NCI-H128 (cell line): ENCODE data around the gene TMEM143.
A peak's percentile ranks its signal among the peaks of the same experiment; 100 is the strongest.
"Not testable (repeated sequence)": the region's sequence is repeated elsewhere in the genome, so short reads cannot be mapped to it uniquely, and the experiment has no call there.

ENCODE experiments used
- DNase-seq: peaks from one replicate; lab custom pipeline; 2025; ENCODE audit not compliant: unreplicated experiment; lab: John Stamatoyannopoulos, UW

TMEM143 gene

DNA sequence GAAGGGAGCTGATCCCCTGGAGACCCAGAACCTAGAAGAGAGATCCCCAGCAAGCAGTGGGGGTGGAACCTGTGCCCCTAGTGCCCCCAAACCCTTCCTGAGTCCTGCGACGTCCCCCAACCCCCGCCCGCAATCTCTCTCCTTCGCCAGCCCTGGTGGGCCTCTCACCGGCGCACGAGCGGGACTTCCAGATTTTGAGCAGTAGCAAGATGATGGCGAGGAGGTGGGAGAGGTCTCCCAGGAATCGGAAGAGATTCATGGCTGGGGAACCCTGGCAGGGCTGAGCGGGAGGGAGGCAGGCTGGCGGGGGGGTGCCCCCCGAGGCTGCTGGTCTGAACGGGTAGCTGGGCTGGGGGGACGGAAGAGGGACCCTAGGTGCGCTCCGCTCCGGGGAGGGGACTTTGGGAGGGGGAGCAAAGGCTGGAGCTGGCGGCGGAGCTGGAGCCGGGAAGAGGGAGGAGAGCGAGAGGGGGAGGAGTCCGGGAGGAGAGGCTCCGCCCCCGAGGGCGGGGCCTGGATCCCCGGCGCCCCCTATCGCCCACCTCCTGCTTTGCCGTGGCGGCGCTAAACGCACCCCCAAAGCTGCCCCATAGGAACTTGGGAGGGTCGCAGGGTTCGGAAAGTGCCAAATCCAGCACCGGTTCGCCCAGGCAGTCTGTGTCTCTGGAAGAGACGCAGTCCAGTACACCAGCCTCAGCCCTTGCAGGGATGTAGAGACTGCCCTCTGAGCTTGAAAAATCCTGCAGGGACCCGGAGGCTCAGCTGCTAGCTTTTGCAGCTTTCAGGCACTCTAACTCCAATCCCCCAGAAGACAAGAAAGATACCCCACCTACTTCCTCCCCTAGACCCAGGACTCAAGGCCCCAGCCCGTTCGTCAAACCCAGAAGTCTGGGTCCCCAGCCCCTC lies 27.6 kb upstream of the TMEM143 start, which contains the start of gene KDELR1:
KDELR1 (minus strand) TSS at position 452 of the 906 bp plus-strand sequence; CDS start at position 259, 193 bp downstream.
- DNase-seq: no peak

- peak; percentile 34 for DNase-seq
Measured at GRCh38 chr19:48390188-48391099, 26.7 kb upstream of the TMEM143 start.

DNA sequence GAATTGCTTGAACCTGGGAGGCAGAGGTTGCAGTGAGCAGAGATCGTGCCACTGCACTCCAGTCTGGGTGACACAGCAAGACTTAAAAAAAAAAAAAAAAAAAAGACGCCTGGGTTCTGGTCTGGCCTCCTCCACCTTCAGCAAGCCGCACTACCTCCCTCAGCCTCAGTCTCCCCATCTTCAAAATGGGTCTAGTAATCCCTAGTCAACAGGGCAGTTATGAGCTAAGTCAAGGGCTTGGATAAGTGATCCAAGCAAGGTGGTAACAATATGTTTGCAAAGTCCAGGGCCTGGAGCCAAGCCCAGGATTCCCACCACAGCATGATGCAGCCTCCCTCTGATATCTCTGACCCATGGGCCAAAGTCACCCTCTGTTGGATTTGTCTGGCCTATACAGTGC lies 23.2 kb upstream of the TMEM143 start:
- DNase-seq: no peak

DNA sequence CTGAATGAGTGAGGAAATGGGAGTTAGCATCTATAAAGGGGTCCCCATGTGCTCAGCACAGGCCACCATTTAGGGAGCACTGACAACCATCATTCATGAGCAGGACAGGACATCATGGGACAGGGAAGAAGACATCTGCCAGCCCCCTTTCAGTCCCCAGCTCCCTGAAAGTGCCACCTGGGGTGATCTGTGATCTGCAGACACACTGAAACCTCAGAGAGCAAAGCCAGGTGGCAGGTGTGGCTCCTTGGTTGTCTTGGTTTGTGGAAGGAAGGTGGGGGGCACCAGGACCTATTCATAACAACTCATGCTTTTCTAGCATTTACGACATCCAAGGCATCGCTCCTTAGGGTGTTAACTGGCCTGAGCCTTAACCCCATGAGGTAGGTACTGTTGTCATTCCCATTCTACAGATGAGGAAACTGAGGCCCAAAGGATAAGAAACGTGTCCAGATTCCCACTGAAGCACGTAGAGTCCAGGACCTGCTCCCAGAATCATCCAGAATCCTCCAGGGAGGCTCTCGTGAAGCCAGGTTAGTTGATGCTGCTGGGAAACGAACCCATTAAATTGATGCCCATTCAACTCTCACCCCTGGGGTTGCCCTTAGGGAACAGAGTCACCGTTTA lies 21.8 kb upstream of the TMEM143 start:
- no peak for DNase-seq

- no peak for DNase-seq
Measured at GRCh38 chr19:48382286-48382685, 18.5 kb upstream of the TMEM143 start.

GRCh38 chr19:48381178-48381950 lies 17.6 kb upstream of the TMEM143 start:
- DNase-seq: no peak

GRCh38 chr19:48379058-48379457 lies 15.3 kb upstream of the TMEM143 start:
- no peak for DNase-seq

DNA sequence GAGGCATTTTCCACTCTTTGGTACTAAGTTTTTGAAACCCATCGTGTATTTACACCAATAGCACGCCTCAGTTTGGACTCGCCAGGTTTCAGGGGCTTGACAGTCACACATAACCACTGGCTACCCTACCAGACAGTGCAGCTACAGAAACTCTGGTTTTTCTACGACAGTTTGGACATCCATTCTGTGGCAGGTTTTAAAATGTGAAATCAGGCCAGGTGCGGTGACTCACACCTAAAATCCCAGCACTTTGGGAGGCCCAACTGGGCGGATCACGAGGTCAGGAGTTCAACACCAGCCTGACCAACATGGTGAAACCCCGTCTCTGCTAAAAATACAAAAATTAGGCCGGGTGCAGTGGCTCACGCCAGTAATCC lies 14.4 kb upstream of the TMEM143 start:
- DNase-seq: no peak

DNA sequence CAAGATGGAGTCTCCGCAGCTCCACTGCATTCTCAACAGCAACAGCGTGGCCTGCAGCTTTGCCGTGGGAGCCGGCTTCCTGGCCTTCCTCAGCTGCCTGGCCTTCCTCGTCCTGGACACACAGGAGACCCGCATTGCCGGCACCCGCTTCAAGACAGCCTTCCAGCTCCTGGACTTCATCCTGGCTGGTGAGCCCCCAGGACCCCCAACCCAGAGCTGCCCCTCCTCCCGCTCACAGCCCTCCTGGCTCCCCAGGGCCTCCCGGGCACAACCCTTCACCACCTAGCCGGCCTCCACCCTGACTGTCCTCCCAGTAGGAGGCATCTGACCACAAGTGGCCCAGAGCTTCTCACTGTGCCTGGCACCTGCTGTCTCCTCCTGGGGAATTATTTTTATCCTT lies 9.8 kb upstream of the TMEM143 start:
- DNase-seq: no peak

DNA sequence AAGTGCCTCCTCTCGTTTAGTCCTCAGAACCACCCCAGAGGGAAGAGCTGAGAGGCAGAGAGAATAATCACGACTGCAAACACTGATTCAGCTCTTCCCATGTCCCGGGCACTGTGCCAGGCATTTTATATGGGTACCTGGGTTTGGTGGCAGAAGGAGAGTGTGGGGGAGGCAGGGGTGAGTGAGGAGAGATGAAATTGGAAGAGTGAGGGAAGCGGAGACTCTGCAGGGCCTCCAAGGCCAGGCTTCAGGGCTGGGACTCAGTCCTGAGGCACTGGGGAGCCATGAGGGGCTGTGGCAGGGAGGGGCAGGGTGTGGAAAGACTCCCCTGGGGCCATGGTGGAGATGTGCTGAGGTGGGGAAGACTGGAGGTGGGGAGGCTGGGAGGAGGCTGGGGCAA lies 9.2 kb upstream of the TMEM143 start:
- peak; percentile 80 for DNase-seq

DNA sequence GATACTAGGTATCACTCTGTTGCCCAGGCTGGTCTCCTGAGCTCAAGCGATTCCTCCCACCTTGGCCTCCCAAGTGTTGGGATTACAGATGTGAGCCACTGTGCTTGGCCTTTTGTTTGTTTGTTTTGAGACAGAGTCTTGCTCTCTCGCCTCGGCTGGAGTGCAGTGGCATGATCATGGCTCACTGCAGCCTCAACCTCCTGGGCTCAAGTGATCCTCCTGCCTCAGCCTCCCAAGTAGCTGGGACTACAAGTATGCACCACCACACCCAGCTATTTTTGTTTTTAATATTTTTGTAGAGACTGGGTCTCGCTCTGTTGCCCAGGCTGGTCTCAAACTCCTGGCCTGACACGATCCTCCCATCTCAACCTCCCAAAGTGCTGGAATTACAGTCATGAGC lies 8.0 kb upstream of the TMEM143 start:
- not testable (repeated sequence) for DNase-seq

GRCh38 chr19:48371367-48371766 lies 7.6 kb upstream of the TMEM143 start:
- no peak for DNase-seq

DNA sequence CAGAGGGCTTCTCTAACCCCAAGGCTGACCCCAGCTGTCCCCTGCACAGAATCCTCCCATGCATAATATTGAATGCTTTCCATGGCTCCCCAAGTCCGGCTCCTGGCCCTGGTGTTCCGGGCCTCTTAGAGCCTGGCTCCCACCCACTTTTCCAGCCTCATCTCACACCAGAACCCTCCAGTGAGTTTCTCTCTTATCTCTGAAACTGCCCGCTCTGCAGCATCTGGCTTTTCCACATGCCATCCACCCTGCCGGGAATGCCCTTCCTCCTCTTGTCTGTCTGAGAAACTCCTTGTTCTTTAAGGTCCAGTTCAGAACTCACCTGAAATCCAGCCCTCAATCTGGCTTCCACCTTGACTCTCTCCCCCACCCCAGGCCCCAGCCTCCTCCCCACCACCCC lies 7.2 kb upstream of the TMEM143 start:
- DNase-seq: no peak

- no peak for DNase-seq
Measured at GRCh38 chr19:48368936-48369335, 5.2 kb upstream of the TMEM143 start.

- DNase-seq: no peak
Measured at GRCh38 chr19:48367855-48368254, 4.1 kb upstream of the TMEM143 start.

DNA sequence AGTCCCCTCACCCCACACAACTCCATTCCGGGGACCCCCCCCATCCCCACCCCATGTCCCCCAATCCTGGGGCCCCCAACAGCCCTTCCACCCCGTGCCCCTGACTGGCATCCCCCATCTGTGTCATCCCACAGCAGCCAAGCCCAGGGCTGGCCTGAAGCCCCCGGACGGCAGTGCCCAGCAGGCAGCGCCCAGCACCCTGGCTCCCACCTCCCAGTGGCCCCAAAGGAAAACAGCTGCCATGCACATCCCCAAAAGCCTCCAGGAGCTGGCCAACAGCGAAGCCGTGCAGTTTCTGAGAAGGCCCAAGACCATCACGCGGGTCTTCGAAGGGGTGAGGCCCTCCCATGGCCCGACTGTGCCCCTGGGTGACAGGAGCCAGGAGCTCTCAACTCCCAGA lies 1.9 kb upstream of the TMEM143 start:
- DNase-seq: no peak

GRCh38 chr19:48364598-48365348 lies 1.0 kb upstream of the TMEM143 start:
- DNase-seq: no peak

DNA sequence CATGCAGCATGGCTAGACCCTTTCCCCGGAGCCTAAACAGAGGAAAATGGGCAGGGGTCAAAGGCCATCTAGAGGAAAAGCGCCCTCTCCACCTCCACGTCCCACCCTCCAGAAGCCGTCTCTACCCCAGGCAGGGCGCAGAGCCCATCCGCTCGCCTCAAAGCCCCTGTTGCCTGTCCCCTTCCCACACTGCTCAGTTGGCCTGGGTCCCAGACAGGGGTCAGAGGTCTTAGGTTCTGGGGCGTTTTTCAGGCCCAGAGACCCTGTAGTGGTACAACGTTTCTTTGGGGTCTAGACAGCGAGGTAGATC lies 285 bp downstream of the TMEM143 start:
- no peak for DNase-seq

- peak; percentile 91 for DNase-seq
Measured at GRCh38 chr19:48362716-48363499, 832 bp downstream of the TMEM143 start.
